Measurements from ENCODE around the gene NOLC1.

NOLC1 gene

DNA sequence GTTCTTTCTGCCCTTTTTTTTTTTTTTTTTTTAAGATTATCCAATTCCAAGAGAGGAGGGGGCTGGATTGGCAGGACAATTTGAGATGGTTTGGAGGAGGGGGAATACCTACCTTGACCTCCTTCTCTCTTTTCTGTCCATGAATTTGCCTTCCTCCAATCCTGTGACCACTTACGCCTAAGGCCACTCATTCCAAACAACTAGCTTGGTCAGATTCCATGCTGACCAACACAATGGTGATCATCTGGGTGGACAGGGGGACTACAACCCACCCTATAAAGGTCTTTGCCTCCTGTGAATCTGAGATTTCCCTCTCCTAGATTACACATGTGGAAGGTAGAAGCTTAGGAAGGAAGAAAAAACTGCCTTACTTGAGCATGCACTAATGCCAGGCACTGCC, 29.7 kb upstream of the NOLC1 start:
- DNase-seq: no peak

GRCh38 chr10:102123223-102123622, 29.0 kb upstream of the NOLC1 start:
- no peak for DNase-seq

DNA sequence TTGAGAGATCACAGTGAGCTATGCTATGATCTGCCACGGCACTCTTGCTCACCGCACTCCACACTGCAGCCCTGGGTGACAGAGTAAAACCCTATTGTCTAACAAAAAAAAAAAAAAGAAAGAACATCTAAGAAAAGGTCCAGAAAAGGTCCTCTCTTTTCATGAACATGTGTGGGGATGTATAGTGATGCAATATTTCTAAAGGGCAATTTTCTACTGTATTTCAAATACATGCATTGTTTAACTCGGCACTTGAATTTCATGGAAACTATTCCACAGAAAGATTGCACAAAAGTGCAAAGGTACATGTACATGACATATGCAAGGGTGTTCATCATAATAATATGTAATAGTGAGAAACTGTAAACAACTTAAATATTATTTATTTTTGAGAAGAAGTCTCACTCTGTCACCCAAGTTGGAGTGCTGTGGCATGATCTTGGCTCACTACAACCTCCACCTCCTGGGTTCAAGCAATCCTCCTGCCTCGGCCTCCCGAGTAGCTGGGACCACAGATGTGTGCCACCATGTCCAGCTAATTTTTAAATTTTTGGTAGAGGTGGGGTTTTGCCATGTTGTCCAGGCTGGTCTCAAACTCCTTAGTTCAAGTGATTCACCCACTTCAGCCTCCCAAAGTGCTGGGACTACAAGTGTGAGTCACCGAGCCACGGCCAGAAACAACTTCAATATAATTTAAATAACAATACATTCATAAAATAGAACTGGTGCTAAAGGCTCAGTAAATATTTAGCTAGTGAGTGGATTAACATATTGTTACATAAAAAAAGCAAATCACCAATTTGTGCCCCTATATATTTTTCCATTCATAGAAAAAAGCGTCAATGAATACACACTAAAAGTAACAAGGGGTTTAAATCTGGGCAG, 20.7 kb upstream of the NOLC1 start:
- DNase-seq: no peak

GRCh38 chr10:102132193-102132562, 20.0 kb upstream of the NOLC1 start:
- DNase-seq: no peak

DNA sequence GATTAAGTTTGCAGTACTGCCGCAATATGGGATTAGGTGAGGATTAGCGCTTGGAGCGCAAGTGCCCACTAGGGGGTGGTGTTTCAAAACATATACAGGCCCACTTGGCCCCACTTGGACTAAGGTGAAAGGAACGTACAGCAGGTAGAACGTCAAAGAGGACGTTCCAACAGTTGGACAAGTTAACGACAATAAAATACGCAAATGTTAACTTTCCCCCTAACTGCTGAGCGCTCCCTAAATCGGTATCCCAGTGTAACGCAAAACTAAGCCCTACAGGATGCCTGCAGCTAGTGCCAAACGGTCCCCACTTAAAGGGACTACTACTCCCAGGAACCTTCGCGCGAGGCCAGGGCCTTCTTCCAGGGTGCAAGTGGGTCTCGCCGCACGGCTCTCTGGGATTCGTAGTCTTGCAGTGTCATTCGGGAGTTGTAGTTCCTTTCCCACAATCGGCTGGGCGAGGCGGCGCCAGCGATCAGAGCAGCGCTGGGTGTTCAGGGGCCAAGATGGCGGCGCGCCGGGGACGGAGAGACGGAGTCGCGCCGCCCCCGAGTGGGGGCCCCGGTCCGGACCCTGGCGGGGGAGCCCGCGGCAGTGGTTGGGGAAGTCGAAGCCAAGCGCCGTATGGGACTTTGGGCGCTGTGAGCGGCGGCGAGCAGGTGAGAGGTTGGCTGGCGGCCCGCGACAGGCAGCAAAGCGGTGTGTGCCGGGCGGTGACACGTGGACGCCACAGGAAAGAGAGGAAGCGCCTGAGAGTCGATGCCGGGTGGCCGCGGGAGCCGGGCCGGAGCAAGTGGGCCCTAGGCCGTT, 19.4 kb upstream of the NOLC1 start, which contains the start of gene PPRC1:
Gene PPRC1 (plus strand): TSS at position 478 of the 810 bp plus-strand sequence. CDS start 29 bp downstream, at position 507.
- peak; percentile 98 to 99 (median 99) for DNase-seq

GRCh38 chr10:102133373-102134195, 18.6 kb upstream of the NOLC1 start:
- DNase-seq: peak; percentile 74 to 88 (median 80)

DNA sequence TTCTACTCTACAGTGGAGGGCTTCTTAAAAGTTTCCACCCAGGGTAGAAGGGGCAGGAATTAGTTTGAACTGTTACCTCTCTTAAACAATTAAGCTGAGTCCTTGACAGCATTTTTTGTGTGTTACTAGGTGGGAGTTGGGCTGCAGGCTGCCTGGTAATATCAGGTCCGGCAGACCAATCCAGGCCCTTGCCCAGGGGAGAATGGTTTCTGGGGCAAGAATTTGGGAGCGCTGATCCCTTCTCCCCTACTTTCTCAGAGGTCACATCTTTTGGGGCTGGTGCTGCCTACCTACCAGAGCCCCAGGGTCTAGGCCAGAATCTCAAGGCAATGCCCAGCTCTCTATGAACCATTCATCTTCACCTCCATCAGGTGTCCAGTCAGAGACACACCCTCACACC, 17.8 kb upstream of the NOLC1 start:
- DNase-seq: no peak

GRCh38 chr10:102135956-102136526, 16.1 kb upstream of the NOLC1 start:
- no peak for DNase-seq

- DNase-seq: no peak
Observed at GRCh38 chr10:102139281-102140110, 12.7 kb upstream of the NOLC1 start.

DNA sequence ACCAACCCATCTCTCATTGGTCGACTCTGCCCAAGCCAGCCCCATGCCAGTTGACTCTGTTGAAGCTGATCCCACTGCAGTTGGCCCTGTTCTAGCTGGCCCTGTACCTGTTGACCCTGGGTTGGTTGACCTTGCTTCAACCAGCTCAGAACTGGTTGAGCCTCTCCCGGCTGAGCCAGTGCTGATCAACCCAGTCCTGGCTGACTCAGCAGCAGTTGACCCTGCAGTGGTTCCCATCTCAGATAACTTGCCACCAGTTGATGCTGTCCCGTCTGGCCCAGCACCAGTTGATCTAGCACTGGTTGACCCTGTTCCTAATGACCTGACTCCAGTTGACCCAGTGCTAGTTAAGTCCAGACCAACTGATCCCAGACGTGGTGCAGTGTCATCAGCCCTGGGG, 12.0 kb upstream of the NOLC1 start:
- no peak for DNase-seq

DNA sequence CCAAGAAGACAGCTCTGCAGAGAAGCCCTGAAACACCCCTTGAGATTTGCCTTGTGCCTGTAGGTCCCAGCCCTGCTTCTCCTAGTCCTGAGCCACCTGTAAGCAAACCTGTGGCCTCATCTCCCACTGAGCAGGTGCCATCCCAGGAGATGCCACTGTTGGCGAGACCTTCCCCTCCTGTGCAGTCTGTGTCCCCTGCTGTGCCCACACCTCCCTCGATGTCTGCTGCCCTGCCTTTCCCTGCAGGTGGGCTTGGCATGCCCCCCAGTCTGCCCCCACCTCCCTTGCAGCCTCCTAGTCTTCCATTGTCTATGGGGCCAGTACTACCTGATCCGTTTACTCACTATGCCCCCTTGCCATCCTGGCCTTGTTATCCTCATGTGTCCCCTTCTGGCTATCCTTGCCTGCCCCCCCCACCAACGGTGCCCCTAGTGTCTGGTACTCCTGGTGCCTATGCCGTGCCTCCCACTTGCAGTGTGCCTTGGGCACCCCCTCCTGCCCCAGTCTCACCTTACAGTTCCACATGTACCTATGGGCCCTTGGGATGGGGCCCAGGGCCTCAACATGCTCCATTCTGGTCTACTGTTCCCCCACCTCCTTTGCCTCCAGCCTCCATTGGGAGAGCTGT, 11.2 kb upstream of the NOLC1 start:
- no peak for DNase-seq

DNA sequence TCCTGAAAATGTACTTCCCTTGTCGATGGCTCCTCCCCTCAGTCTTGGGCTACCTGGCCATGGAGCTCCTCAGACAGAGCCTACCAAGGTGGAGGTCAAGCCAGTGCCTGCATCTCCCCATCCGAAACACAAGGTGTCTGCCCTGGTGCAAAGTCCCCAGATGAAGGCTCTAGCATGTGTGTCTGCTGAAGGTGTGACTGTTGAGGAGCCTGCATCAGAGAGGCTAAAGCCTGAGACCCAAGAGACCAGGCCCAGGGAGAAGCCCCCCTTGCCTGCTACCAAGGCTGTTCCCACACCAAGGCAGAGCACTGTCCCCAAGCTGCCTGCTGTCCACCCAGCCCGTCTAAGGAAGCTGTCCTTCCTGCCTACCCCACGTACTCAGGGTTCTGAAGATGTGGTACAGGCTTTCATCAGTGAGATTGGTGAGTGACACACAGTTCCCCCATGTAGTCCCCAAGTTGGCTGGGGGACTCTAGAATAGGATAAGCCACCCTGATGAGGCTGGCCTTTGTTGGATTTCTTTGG, 10.5 kb upstream of the NOLC1 start:
- DNase-seq: no peak

DNA sequence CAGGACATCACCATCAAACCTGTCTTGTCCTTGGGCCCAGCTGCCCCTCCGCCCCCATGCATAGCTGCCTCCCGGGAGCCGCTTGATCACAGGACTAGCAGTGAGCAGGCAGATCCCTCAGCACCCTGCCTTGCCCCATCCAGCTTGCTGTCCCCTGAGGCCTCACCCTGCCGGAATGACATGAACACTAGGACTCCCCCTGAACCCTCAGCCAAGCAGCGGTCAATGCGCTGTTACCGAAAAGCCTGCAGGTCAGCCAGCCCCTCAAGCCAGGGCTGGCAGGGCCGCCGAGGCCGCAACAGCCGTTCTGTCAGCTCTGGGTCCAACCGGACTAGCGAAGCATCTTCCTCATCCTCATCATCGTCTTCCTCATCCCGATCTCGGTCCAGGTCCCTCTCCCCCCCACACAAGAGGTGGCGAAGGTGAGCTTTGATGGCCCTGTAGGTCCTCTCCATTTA, 5.2 kb upstream of the NOLC1 start:
- no peak for DNase-seq

DNA sequence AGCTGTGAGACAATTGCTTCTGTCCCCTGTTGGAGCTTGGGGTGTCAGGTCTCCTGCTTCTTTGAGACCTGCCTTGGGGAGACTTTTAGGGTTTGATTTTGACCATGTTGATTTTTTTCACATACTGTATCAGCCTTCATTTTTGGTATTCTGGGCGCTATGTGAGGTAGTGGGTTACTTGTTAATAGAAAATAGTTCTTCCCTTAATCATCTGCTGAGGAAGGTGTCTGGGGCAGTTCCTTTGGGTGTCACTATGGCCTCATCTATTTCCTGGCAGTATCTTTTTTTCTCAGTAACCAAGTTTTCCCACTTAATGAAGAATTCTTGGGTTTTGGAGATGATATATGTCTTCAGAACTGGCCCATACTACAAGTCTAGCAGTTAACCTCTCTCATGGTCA, 4.6 kb upstream of the NOLC1 start:
- DNase-seq: no peak

GRCh38 chr10:102148275-102148674, 3.9 kb upstream of the NOLC1 start:
- no peak for DNase-seq

DNA sequence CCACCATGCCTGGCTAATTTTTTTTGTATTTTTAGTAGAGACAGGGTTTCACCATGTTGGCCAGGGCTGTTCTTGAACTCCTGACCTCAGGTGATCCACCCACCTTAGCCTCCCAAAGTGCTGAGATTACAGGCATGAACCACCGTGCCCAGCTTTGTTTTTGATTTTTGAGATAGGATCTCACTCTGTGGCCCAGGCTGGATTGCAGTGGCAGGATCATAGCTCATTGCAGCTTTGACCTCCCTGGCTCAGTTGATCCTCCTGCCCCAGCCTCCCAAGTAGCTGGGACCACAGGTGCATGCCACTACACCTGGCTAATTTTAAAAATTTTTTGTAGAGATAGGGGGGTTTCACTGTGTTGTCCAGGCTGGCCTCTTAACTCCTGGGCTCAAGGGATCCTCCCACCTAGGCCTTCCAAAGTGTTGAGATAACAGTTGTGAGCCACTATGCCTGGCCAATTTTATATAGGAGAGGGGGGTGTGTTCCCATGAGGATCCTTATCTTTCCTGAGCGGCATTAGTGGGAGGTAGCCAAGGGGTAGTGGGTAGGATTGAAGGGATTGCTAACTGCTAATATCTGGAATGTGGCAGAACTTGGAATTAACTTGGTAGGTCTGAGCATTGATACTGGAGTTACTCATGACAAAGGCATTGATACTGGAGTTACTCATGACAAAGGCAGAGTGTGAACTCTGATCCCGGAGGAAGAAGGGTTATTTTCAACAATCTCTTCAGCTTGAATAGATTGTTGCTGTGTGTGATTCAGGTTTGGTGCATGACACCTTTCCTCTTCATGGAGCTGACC, 1.0 kb upstream of the NOLC1 start:
- no peak for DNase-seq

- peak in 2 of 3 donors; percentile 38 to 53 for DNase-seq
Observed at GRCh38 chr10:102152545-102152890, 329 bp downstream of the NOLC1 start.

DNA sequence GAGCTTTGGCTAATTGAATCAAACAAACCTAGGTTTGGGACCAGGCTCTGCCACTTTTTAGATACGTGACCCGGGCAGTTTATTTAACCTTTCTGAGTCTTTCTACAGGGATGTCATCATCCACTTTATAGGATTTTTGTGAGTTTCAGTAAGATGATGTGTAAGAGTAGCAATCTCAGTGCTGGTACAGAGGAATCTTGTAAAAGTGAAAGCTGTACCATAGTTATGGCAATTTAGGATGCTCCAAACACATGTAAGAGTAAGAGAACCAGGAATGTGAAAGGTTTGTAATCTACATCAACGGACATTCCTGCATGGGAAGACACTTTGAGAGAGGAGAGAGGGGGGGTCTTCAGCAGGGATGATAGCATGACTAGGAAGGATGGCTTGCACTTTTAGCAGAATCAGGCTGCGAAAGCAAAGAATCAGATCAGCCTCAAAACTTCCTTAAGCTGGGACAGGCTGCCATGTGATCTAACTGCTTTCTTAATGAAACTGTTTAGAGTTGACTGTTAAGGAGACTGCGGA, 968 bp downstream of the NOLC1 start:
- no peak for DNase-seq

GRCh38 chr10:102154466-102155116, 2.4 kb downstream of the NOLC1 start:
- no peak for DNase-seq

Data from suppressor macrophage treated with lipopolysaccharide for 1 hour (primary cell).